Thyroid gland (tissue), 4 donors: ENCODE data around the gene ATP8A1. TPM values are rescaled to one million over a fixed set of nuclear protein-coding genes. Genes with fewer than 3 reads are reported as not detected.
"Not testable (repeated sequence)": the region's sequence is repeated elsewhere in the genome, so short reads cannot be mapped to it uniquely, and the experiment has no call there.

Source experiments
- DNase-seq, 2 donors: peaks; one replicate each; pipeline ENCODE4 v3.0.0-alpha.2; 2019
- H3K27ac ChIP-seq, 3 donors: fragments of 200-600 bp; sonication (generic); 1 replicate in 2 of 3; 2 replicates in 1 of 3; pipeline ENCODE4 v1.5.1; 2016 to 2019; ENCODE audit warnings: mild to moderate bottlenecking in 1 of 3, moderate library complexity in 1 of 3
- H3K27me3 ChIP-seq: fragments of 200-600 bp; sonication (generic); one replicate; pipeline ENCODE4 v1.5.1; 2019
- H3K36me3 ChIP-seq, 2 donors: fragments of 200-600 bp; sonication (generic); one replicate each; pipeline ENCODE4 v1.5.1; 2016 to 2019
- H3K4me1 ChIP-seq, 2 donors: fragments of 200-600 bp; sonication (generic); one replicate each; pipeline ENCODE4 v1.5.1; 2017 to 2019
- H3K4me3 ChIP-seq, 3 donors: fragments of 200-600 bp; sonication (generic); replicated peaks in 1 of 3; 1 replicate in 2 of 3; 2 replicates in 1 of 3; pipeline ENCODE4 v1.5.1; 2016; ENCODE audit warnings: mild to moderate bottlenecking in 1 of 3
- H3K9me3 ChIP-seq: fragments of 200-600 bp; sonication (generic); one replicate; pipeline ENCODE4 v1.5.1; 2017
- CTCF ChIP-seq, 6 experiments: fragments of 200-600 bp in 3 of 6; fragments of 450-650 bp in 3 of 6; sonication (generic) in 3 of 6; IDR thresholded peaks; one replicate each; pipeline ENCODE4 v1.5.1; 2016 to 2019; ENCODE audit warnings: antibody characterized with exemption in 6 of 6, mild to moderate bottlenecking in 2 of 6, inconsistent platforms in 1 of 6, moderate library complexity in 1 of 6
- POLR2A ChIP-seq, 2 donors: fragments of 450-650 bp; IDR thresholded peaks; one replicate each; pipeline ENCODE4 v1.6.1; 2017; ENCODE audit warnings: antibody characterized with exemption in 2 of 2, mild to moderate bottlenecking in 2 of 2, moderate library complexity in 1 of 2
- WGBS, 2 donors: methylation state at CpG; one replicate each; pipeline ENCODE4 v1.1.5; 2017; 5-methylcytosine and 5-hydroxymethylcytosine counted together
- intact Hi-C: fragments of 100-400 bp; cut with DNase I; formaldehyde crosslinking; loops from one replicate; pipeline ENCODE4 v1.15.1; 2023
- total RNA-seq, 4 donors: library from RNA; depleted of rRNA; stranded (reverse); fragments of >200 nt; gene quantifications; one replicate each; pipeline ENCODE4 v1.2.3, GENCODE V29; 2016

ATP8A1 gene
- total RNA-seq, 4 donors from 2014 or later = 191 to 274 (median 245) TPM

GRCh38 chr4:42488114-42488513, 168.8 kb downstream of the ATP8A1 start:
- no peaks in the 10 kb centered on the region for H3K27me3 ChIP-seq
- H3K9me3 ChIP-seq = no peaks in the 10 kb centered on the region
- intact Hi-C loops = no loop called here
- H3K27ac ChIP-seq = no peak overlapping the region
- DNase-seq = no peak
- TF ChIP-seq POLR2A (IDR thresholded peaks at IDR 0.05) (no peak), CTCF (IDR thresholded peaks at IDR 0.05) (no peak)
- peaks cover 0 to 4% of the 10 kb centered on the region in 2 donors for H3K4me1 ChIP-seq
- no peak overlapping the region for H3K4me3 ChIP-seq
- no peaks in the 10 kb centered on the region for H3K36me3 ChIP-seq
- WGBS, 2 donors = 95 to 97% methylated on average over 2 of the region's 2 CpGs

GRCh38 chr4:42487230-42487629, 169.7 kb downstream of the ATP8A1 start:
- Histone ChIP-seq H3K36me3 (no peaks in the 10 kb centered on the region), H3K4me1 (no peaks in the 10 kb centered on the region), H3K27me3 (no peaks in the 10 kb centered on the region), H3K4me3 (no peak overlapping the region), H3K9me3 (no peaks in the 10 kb centered on the region), H3K27ac (no peak overlapping the region)
- 75 to 80% methylated on average over 1 of the region's 1 CpG for WGBS, 2 donors
- no peak for TF ChIP-seq POLR2A (IDR thresholded peaks at IDR 0.05)
- TF ChIP-seq CTCF (IDR thresholded peaks at IDR 0.05) = no peak
- no peak for DNase-seq
- intact Hi-C loops = no loop called here

- H3K4me3 ChIP-seq, H3K4me1 ChIP-seq, H3K27ac ChIP-seq, H3K9me3 ChIP-seq, H3K27me3 ChIP-seq, H3K36me3 ChIP-seq, DNase-seq, intact Hi-C loops: not testable (repeated sequence)
- 97 to 98% methylated on average over 6 of the region's 6 CpGs for WGBS, 2 donors
Observed at GRCh38 chr4:42486156-42486555, 170.7 kb downstream of the ATP8A1 start.

- intact Hi-C loops = no loop called here
- no peaks in the 10 kb centered on the region for H3K27me3 ChIP-seq
- WGBS, 2 donors = 84 to 86% methylated on average over 4 of the region's 4 CpGs
- no peaks in the 10 kb centered on the region for H3K36me3 ChIP-seq
- TF ChIP-seq CTCF (IDR thresholded peaks at IDR 0.05) (no peak), POLR2A (IDR thresholded peaks at IDR 0.05) (no peak)
- no peak for DNase-seq
- H3K27ac ChIP-seq = no peak overlapping the region
- no peaks in the 10 kb centered on the region for H3K9me3 ChIP-seq
- no peaks in the 10 kb centered on the region for H3K4me1 ChIP-seq
- H3K4me3 ChIP-seq = no peak overlapping the region
Observed at GRCh38 chr4:42484630-42485029, 172.3 kb downstream of the ATP8A1 start.

- DNase-seq = no peak
- intact Hi-C loops = no loop called here
- TF ChIP-seq POLR2A (IDR thresholded peaks at IDR 0.05) = no peak
- TF ChIP-seq CTCF (IDR thresholded peaks at IDR 0.05) = no peak
- Histone ChIP-seq H3K27ac (no peak overlapping the region), H3K9me3 (no peaks in the 10 kb centered on the region), H3K4me1 (no peaks in the 10 kb centered on the region), H3K4me3 (no peak overlapping the region), H3K27me3 (no peaks in the 10 kb centered on the region), H3K36me3 (no peaks in the 10 kb centered on the region)
- 81 to 85% methylated on average over 9 of the region's 9 CpGs for WGBS, 2 donors
Observed at GRCh38 chr4:42483426-42484379, 173.2 kb downstream of the ATP8A1 start.
